HEK293 (cell line): Measurements from ENCODE around the gene PHACTR2.

Experiments used
- KLF16 ChIP-seq: fragments of 450-650 bp; formaldehyde crosslinking; IDR thresholded peaks from 2 replicates; pipeline ENCODE4 v1.5.1; 2017; ENCODE audit warnings: missing biosample characterization, missing genetic modification characterization
- ZNF274 ChIP-seq, 2 experiments: fragments of 200-500 bp in 1 of 2; fragments of 450-650 bp in 1 of 2; sonication (Bioruptor generic) in 1 of 2; formaldehyde crosslinking in 1 of 2; IDR thresholded peaks; 2 replicates each; pipeline versions ENCODE4 v1.5.1 to v1.6.1; 2014 to 2016; ENCODE audit warnings: borderline replicate concordance in 1 of 2, inconsistent platforms in 1 of 2, low read length in 1 of 2, missing biosample characterization in 1 of 2, missing genetic modification characterization in 1 of 2
- ZNF510 ChIP-seq: fragments of 450-650 bp; formaldehyde crosslinking; IDR thresholded peaks from 2 replicates; pipeline ENCODE4 v1.5.1; 2018; ENCODE audit warnings: mild to moderate bottlenecking, missing genetic modification characterization, missing biosample characterization; ENCODE audit not compliant: insufficient replicate concordance
- TF ChIP-seq, protein P1 (sequence below): fragments of 450-650 bp; formaldehyde crosslinking; IDR thresholded peaks from 2 replicates; pipeline ENCODE4 v1.5.1; 2016; ENCODE audit warnings: missing biosample characterization, missing genetic modification characterization

GRCh38 chr6:143732536-143732935 lies 54.8 kb downstream of the PHACTR2 start:
- TF ChIP-seq KLF16 (no peak), ZNF510 (no peak), ZNF274 (IDR thresholded peaks at IDR 0.05; ENCODE audit: low read length) (no peak), ZNF274 (tag by site-specific recombination; IDR thresholded peaks at IDR 0.05; ENCODE audit: borderline replicate concordance) (no peak)
- TF ChIP-seq, protein P1, sequence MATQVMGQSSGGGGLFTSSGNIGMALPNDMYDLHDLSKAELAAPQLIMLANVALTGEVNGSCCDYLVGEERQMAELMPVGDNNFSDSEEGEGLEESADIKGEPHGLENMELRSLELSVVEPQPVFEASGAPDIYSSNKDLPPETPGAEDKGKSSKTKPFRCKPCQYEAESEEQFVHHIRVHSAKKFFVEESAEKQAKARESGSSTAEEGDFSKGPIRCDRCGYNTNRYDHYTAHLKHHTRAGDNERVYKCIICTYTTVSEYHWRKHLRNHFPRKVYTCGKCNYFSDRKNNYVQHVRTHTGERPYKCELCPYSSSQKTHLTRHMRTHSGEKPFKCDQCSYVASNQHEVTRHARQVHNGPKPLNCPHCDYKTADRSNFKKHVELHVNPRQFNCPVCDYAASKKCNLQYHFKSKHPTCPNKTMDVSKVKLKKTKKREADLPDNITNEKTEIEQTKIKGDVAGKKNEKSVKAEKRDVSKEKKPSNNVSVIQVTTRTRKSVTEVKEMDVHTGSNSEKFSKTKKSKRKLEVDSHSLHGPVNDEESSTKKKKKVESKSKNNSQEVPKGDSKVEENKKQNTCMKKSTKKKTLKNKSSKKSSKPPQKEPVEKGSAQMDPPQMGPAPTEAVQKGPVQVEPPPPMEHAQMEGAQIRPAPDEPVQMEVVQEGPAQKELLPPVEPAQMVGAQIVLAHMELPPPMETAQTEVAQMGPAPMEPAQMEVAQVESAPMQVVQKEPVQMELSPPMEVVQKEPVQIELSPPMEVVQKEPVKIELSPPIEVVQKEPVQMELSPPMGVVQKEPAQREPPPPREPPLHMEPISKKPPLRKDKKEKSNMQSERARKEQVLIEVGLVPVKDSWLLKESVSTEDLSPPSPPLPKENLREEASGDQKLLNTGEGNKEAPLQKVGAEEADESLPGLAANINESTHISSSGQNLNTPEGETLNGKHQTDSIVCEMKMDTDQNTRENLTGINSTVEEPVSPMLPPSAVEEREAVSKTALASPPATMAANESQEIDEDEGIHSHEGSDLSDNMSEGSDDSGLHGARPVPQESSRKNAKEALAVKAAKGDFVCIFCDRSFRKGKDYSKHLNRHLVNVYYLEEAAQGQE (tag by site-specific recombination), result no peak
